Measurements from ENCODE around the gene HS3ST1. TPM values are rescaled to one million over a fixed set of nuclear protein-coding genes. Genes with fewer than 3 reads are reported as not detected.

Gene HS3ST1
- total and polyA plus RNA-seq, 7 donors = 0.04 to 0.50 (median 0.10) TPM

GRCh38 chr4:11439836-11440235, 11.1 kb upstream of the HS3ST1 start:
- Histone ChIP-seq H3K27ac (no peak overlapping the region), H3K4me1 (no peaks in the 10 kb centered on the region), H3K9me3 (no peaks in the 10 kb centered on the region), H3K36me3 (ENCODE audit: insufficient read depth in 1 of 2, low read depth in 1 of 2) (no peaks in the 10 kb centered on the region), H3K4me3 (no peak overlapping the region), H3K27me3 (ENCODE audit: insufficient read depth in 3 of 3, low read length in 2 of 3) (no peaks in the 10 kb centered on the region)
- WGBS, 3 donors = 72 to 79% (median 77%) methylated on average over 2 of the region's 2 CpGs
- TF ChIP-seq CTCF (IDR thresholded peaks at IDR 0.05) = no peak
- no peak for DNase-seq
- no peak for ATAC-seq
- intact Hi-C loops (cut with DNase I) = no loop called here

GRCh38 chr4:11438647-11439046, 10.0 kb upstream of the HS3ST1 start:
- no peak for DNase-seq
- Histone ChIP-seq H3K4me1 (no peaks in the 10 kb centered on the region), H3K9me3 (no peaks in the 10 kb centered on the region), H3K27me3 (ENCODE audit: insufficient read depth in 3 of 3, low read length in 2 of 3) (no peaks in the 10 kb centered on the region), H3K27ac (no peak overlapping the region), H3K4me3 (no peak overlapping the region), H3K36me3 (ENCODE audit: insufficient read depth in 1 of 2, low read depth in 1 of 2) (no peaks in the 10 kb centered on the region)
- intact Hi-C loops (cut with DNase I) = no loop called here
- no peak for TF ChIP-seq CTCF (IDR thresholded peaks at IDR 0.05)
- ATAC-seq = no peak
- WGBS, 3 donors = 83 to 93% (median 88%) methylated on average over 3 of the region's 3 CpGs

DNA sequence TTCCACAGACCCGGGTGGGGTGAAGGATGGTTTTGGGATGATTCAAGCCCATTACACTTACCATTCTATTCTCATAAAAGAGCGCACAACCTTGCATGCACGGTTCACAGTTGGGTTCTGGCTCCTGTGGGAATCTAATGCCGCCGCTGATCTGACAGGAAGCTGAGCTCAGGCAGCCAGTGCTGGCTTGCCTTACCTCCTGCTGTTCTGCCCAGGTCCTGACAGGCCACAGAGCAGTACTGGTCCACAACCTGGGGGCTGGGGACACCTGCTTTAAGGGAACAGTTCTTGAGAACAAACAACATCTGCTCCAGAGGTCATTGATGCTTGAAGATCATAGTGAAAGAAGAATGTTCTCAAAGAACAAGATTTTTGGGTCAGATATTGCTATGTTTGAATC, 8.0 kb upstream of the HS3ST1 start:
- H3K9me3 ChIP-seq = no peaks in the 10 kb centered on the region
- intact Hi-C loops (cut with DNase I) = no loop called here
- ATAC-seq = no peak
- peaks cover 0 to under 1% (median 0%) of the 10 kb centered on the region in 3 donors for H3K27me3 ChIP-seq (ENCODE audit: insufficient read depth in 3 of 3, low read length in 2 of 3)
- DNase-seq = no peak
- 50 to 58% (median 54%) methylated on average over 5 of the region's 5 CpGs for WGBS, 3 donors
- no peak for TF ChIP-seq CTCF (IDR thresholded peaks at IDR 0.05)
- no peak overlapping the region for H3K4me3 ChIP-seq
- no peaks in the 10 kb centered on the region for H3K36me3 ChIP-seq (ENCODE audit: insufficient read depth in 1 of 2, low read depth in 1 of 2)
- no peak overlapping the region for H3K27ac ChIP-seq
- H3K4me1 ChIP-seq = no peaks in the 10 kb centered on the region

- no peak for ATAC-seq
- H3K27ac ChIP-seq = no peak overlapping the region
- peaks cover 0 to 6% (median 0%) of the 10 kb centered on the region in 3 donors for H3K27me3 ChIP-seq (ENCODE audit: insufficient read depth in 3 of 3, low read length in 2 of 3)
- H3K36me3 ChIP-seq (ENCODE audit: insufficient read depth in 1 of 2, low read depth in 1 of 2) = no peaks in the 10 kb centered on the region
- DNase-seq = no peak
- H3K4me1 ChIP-seq = no peaks in the 10 kb centered on the region
- intact Hi-C loops (cut with DNase I) = no loop called here
- H3K4me3 ChIP-seq = no peak overlapping the region
- WGBS, 3 donors = 63 to 74% (median 72%) methylated on average over 2 of the region's 2 CpGs
- no peak for TF ChIP-seq CTCF (IDR thresholded peaks at IDR 0.05)
- no peaks in the 10 kb centered on the region for H3K9me3 ChIP-seq
Measured at GRCh38 chr4:11436084-11436483, 7.4 kb upstream of the HS3ST1 start.

DNA sequence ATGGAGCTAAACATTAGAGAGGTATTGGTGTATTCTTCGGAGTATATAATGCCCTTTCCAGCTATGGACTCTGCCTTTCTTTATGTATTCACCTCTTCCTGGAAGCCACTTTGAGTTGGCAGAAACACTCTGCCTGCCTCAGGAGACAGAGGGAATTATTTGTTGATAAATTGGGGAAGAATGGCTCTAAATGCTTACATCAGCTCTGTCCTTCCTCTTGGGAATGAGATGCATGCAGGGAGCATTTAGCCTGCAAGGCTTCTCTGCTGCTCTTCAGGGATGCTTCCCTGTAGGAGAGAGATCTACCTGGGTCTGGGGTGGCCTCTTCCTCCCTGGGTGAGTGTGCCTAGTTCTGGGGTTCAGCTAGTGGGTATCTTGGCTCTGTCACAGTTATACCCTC, 6.9 kb upstream of the HS3ST1 start:
- ATAC-seq (no peak), DNase-seq (no peak)
- 91 to 97% (median 93%) methylated on average over 1 of the region's 1 CpG for WGBS, 3 donors
- no peaks in the 10 kb centered on the region for H3K4me1 ChIP-seq
- intact Hi-C loops (cut with DNase I) = no loop called here
- no peaks in the 10 kb centered on the region for H3K36me3 ChIP-seq (ENCODE audit: insufficient read depth in 1 of 2, low read depth in 1 of 2)
- H3K27ac ChIP-seq = no peak overlapping the region
- H3K27me3 ChIP-seq (ENCODE audit: insufficient read depth in 3 of 3, low read length in 2 of 3) = peaks cover 0 to 8% (median 0%) of the 10 kb centered on the region in 3 donors
- no peak overlapping the region for H3K4me3 ChIP-seq
- no peak for TF ChIP-seq CTCF (IDR thresholded peaks at IDR 0.05)
- no peaks in the 10 kb centered on the region for H3K9me3 ChIP-seq

All from psoas muscle (tissue), 8 donors.